CD8-positive, alpha-beta memory T cell (primary cell): ENCODE data around the gene UBAC1. TPM values are rescaled to one million over a fixed set of nuclear protein-coding genes. Genes with fewer than 3 reads are reported as not detected.

Experiments used
- CTCF ChIA-PET: fragments of 350-600 bp; sonication (Branson Sonifier 250); formaldehyde crosslinking; loops from one replicate; lab custom pipeline; 2021; ENCODE audit warnings: antibody characterized with exemption; lab: Charles Lee
- POLR2A ChIA-PET: fragments of 350-600 bp; sonication (Branson Sonifier 250); formaldehyde crosslinking; loops from one replicate; lab custom pipeline; 2021; ENCODE audit warnings: antibody characterized with exemption; lab: Charles Lee
- DNase-seq, 5 donors: peaks; one replicate each; pipeline versions ENCODE4 v3.0.0 to v3.0.0-alpha.2; 2020 to 2022; ENCODE audit warnings: mixed read lengths in 1 of 5
- H3K27ac ChIP-seq: one replicate; pipeline ENCODE4 v1.7.0; 2013; ENCODE audit warnings: low read depth, mild to moderate bottlenecking, low read length, moderate library complexity
- H3K27me3 ChIP-seq: 2 replicates; pipeline ENCODE4 v1.7.0; 2013; ENCODE audit warnings: low read length, mild to moderate bottlenecking; ENCODE audit not compliant: insufficient read depth, poor library complexity, severe bottlenecking
- H3K36me3 ChIP-seq: 2 replicates; pipeline ENCODE4 v1.7.0; 2013; ENCODE audit warnings: mild to moderate bottlenecking, low read length, moderate library complexity; ENCODE audit not compliant: insufficient read depth
- H3K4me1 ChIP-seq: 2 replicates; pipeline ENCODE4 v1.7.0; 2013; ENCODE audit warnings: mild to moderate bottlenecking, low read length, moderate library complexity; ENCODE audit not compliant: insufficient read depth
- H3K4me3 ChIP-seq: 2 replicates; pipeline ENCODE4 v1.7.0; 2013; ENCODE audit warnings: mild to moderate bottlenecking, low read length
- H3K9me3 ChIP-seq: 2 replicates; pipeline ENCODE4 v1.7.0; 2013; ENCODE audit warnings: mild to moderate bottlenecking, low read length
- H3K27ac Mint-ChIP-seq, 8 donors: one replicate each; pipeline ENCODE4 v1.8.0; 2020 to 2021; ENCODE audit warnings: mixed read lengths in 8 of 8, mild to moderate bottlenecking in 6 of 8, inconsistent platforms in 3 of 8, moderate library complexity in 3 of 8
- H3K27me3 Mint-ChIP-seq, 2 donors: one replicate each; pipeline ENCODE4 v1.8.0; 2020 to 2021; ENCODE audit warnings: mixed read lengths in 2 of 2, mild to moderate bottlenecking in 1 of 2, moderate library complexity in 1 of 2
- H3K36me3 Mint-ChIP-seq, 3 donors: one replicate each; pipeline ENCODE4 v1.8.0; 2020 to 2021; ENCODE audit warnings: mixed read lengths in 3 of 3, inconsistent platforms in 1 of 3, mild to moderate bottlenecking in 1 of 3
- H3K4me1 Mint-ChIP-seq, 3 donors: one replicate each; pipeline ENCODE4 v1.8.0; 2020 to 2021; ENCODE audit warnings: mixed read lengths in 3 of 3, inconsistent platforms in 1 of 3, mild to moderate bottlenecking in 1 of 3
- H3K4me3 Mint-ChIP-seq, 7 donors: one replicate each; pipeline ENCODE4 v1.8.0; 2020 to 2021; ENCODE audit warnings: mixed read lengths in 7 of 7, mild to moderate bottlenecking in 6 of 7, moderate library complexity in 4 of 7, inconsistent platforms in 2 of 7
- H3K9me3 Mint-ChIP-seq, 5 donors: one replicate each; pipeline ENCODE4 v1.8.0; 2020 to 2022; ENCODE audit warnings: mixed read lengths in 5 of 5, mild to moderate bottlenecking in 3 of 5, moderate library complexity in 2 of 5, inconsistent platforms in 1 of 5
- polyA plus RNA-seq: library from polyadenylated mRNA; unstranded; fragments of 300-500 nt; fragmentation: Illumina TruSeq; gene quantifications from one replicate; pipeline ENCODE4 v1.2.3, GENCODE V29; 2021
- total RNA-seq, 2 experiments: library from RNA; stranded (reverse); gene quantifications; one replicate each; pipeline ENCODE4 v1.2.3, GENCODE V29; 2021

Gene UBAC1
- total and polyA plus RNA-seq, 3 experiments from 2014 or later, result 27.1 to 38.1 (median 36.3) TPM

- H3K36me3 ChIP-seq, result no peaks in the 10 kb centered on the region
- H3K27me3 ChIP-seq, result no peaks in the 10 kb centered on the region
- peaks cover 5 to 13% (median 5%) of the 10 kb centered on the region in 3 donors for H3K4me1 Mint-ChIP-seq
- no peaks in the 10 kb centered on the region for H3K9me3 ChIP-seq
- peak overlapping the region; percentile 26 for H3K4me3 ChIP-seq
- peaks cover 21% of the 10 kb centered on the region for H3K4me1 ChIP-seq
- H3K4me3 Mint-ChIP-seq, result peak overlapping the region in 6 of 7 donors; percentile 23 to 68 (median 46)
- H3K27ac Mint-ChIP-seq, result peak overlapping the region in 6 of 8 donors; percentile 22 to 88 (median 54)
- CTCF ChIA-PET, result interaction anchor here (0.6 to 1.3 kb wide), 2 partner anchors 11 to 50 kb away, joined by 3 to 7 read pairs; no protein-coding TSS in a partner anchor
- H3K27ac ChIP-seq, result no peak overlapping the region
- peaks cover 2 to 4% of the 10 kb centered on the region in 2 donors for H3K27me3 Mint-ChIP-seq
- no peaks in the 10 kb centered on the region for H3K36me3 Mint-ChIP-seq
- DNase-seq, result peak; percentile 26 to 81 (median 71)
- no peaks in the 10 kb centered on the region for H3K9me3 Mint-ChIP-seq
- POLR2A ChIA-PET, result interaction anchor here (0.5 to 0.9 kb wide), 2 partner anchors 131 to 1739 kb away, joined by 3 to 4 read pairs; no protein-coding TSS in a partner anchor
These were observed 17.7 kb upstream of the UBAC1 start for GRCh38 chr9:135978642-135979546.

DNA sequence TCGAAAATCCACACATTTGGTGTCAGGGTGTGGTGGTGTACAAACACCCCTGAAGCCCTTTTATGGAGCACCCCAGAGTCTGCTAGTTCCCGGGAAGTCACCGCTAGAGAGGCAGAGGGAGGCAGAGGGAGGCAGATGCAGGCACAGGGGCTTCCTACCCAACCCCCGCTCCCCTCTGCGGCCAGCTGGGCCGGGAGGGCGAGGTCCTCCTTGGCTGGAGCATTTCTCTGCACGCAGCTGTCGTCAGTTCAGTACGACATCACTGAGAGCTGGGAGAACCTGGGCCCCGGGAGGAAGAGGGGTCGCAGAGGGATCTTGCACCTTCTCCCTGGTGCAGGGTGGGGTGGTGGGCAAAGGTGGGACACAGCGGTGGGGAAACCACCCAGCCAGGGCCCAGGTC lies 15.8 kb upstream of the UBAC1 start:
- H3K4me1 ChIP-seq, result peaks cover 21% of the 10 kb centered on the region
- peaks cover 5 to 13% (median 5%) of the 10 kb centered on the region in 3 donors for H3K4me1 Mint-ChIP-seq
- POLR2A ChIA-PET, result no interaction called here
- H3K9me3 ChIP-seq, result no peaks in the 10 kb centered on the region
- H3K36me3 Mint-ChIP-seq, result no peaks in the 10 kb centered on the region
- no peak overlapping the region for H3K27ac ChIP-seq
- no peak for DNase-seq
- H3K4me3 Mint-ChIP-seq, result no peak overlapping the region
- H3K4me3 ChIP-seq, result no peak overlapping the region
- no peaks in the 10 kb centered on the region for H3K9me3 Mint-ChIP-seq
- H3K27me3 Mint-ChIP-seq, result peaks cover 2 to 4% of the 10 kb centered on the region in 2 donors
- H3K36me3 ChIP-seq, result no peaks in the 10 kb centered on the region
- CTCF ChIA-PET, result interaction anchor here (2.1 kb wide), 1 partner anchor 10 kb away, joined by 10 read pairs; no protein-coding TSS in a partner anchor
- H3K27ac Mint-ChIP-seq, result no peak overlapping the region
- no peaks in the 10 kb centered on the region for H3K27me3 ChIP-seq

- no peak overlapping the region for H3K4me3 ChIP-seq
- no peaks in the 10 kb centered on the region for H3K27me3 ChIP-seq
- Mint-ChIP-seq H3K36me3 (no peaks in the 10 kb centered on the region), H3K4me3 (no peak overlapping the region), H3K27me3 (peaks cover 2 to 4% of the 10 kb centered on the region in 2 donors), H3K27ac (peak overlapping the region in 1 of 8 donors; percentile 22), H3K9me3 (no peaks in the 10 kb centered on the region), H3K4me1 (peaks cover 5 to 13% (median 5%) of the 10 kb centered on the region in 3 donors)
- H3K4me1 ChIP-seq, result peaks cover 21% of the 10 kb centered on the region
- H3K36me3 ChIP-seq, result no peaks in the 10 kb centered on the region
- no peak overlapping the region for H3K27ac ChIP-seq
- ChIA-PET CTCF (interaction anchor here (2.1 kb wide), 1 partner anchor 9 kb away, joined by 10 read pairs; no protein-coding TSS in a partner anchor), POLR2A (no interaction called here)
- DNase-seq, result no peak
- H3K9me3 ChIP-seq, result no peaks in the 10 kb centered on the region
These were observed 15.4 kb upstream of the UBAC1 start for GRCh38 chr9:135976531-135976930.

DNA sequence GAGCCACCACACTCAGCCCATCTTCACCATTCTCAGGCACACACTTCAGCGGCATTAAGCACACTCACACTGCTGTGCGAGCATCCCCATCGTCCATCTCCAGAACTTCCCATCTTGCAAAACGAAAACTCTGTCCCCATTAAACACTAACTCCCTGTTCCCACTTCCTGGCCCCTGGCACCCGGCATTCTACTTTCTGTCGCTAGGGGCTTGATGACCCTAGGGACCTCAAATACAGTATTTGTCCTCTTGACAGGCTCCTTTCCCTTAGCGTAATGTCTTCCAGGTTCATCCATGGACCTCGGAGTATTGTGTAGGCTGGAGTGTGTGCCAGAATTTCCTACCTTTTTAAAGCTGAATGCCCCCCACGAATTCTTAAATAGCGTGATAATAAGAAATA lies 14.7 kb upstream of the UBAC1 start:
- CTCF ChIA-PET, result interaction anchor here (2.1 kb wide), 1 partner anchor 9 kb away, joined by 10 read pairs; no protein-coding TSS in a partner anchor
- peaks cover 2 to 4% of the 10 kb centered on the region in 2 donors for H3K27me3 Mint-ChIP-seq

GRCh38 chr9:135974220-135974573 lies 13.0 kb upstream of the UBAC1 start:
- Histone ChIP-seq H3K9me3 (no peaks in the 10 kb centered on the region), H3K27ac (no peak overlapping the region), H3K36me3 (no peaks in the 10 kb centered on the region), H3K27me3 (no peaks in the 10 kb centered on the region), H3K4me1 (peaks cover 8% of the 10 kb centered on the region), H3K4me3 (no peak overlapping the region)
- no peak for DNase-seq
- POLR2A ChIA-PET, result no interaction called here
- CTCF ChIA-PET, result no interaction called here
- Mint-ChIP-seq H3K9me3 (no peaks in the 10 kb centered on the region), H3K27me3 (peaks cover 2 to 7% of the 10 kb centered on the region in 2 donors), H3K4me1 (peaks cover 5 to 6% (median 5%) of the 10 kb centered on the region in 3 donors), H3K4me3 (no peak overlapping the region), H3K27ac (no peak overlapping the region), H3K36me3 (no peaks in the 10 kb centered on the region)

More for the DNA sequence above, 14.7 kb upstream of the UBAC1 start:
- Mint-ChIP-seq H3K27ac (peak overlapping the region in 1 of 8 donors; percentile 87), H3K9me3 (no peaks in the 10 kb centered on the region), H3K36me3 (no peaks in the 10 kb centered on the region), H3K4me3 (no peak overlapping the region), H3K4me1 (peaks cover 5 to 13% (median 5%) of the 10 kb centered on the region in 3 donors)
- no peaks in the 10 kb centered on the region for H3K9me3 ChIP-seq
- no peak overlapping the region for H3K4me3 ChIP-seq
- peaks cover 21% of the 10 kb centered on the region for H3K4me1 ChIP-seq
- no peak for DNase-seq
- POLR2A ChIA-PET, result no interaction called here
- H3K27ac ChIP-seq, result no peak overlapping the region
- no peaks in the 10 kb centered on the region for H3K36me3 ChIP-seq
- H3K27me3 ChIP-seq, result no peaks in the 10 kb centered on the region

GRCh38 chr9:135973277-135974219 lies 12.4 kb upstream of the UBAC1 start:
- DNase-seq, result no peak
- Histone ChIP-seq H3K4me3 (no peak overlapping the region), H3K27ac (no peak overlapping the region), H3K4me1 (peaks cover 1% of the 10 kb centered on the region), H3K36me3 (no peaks in the 10 kb centered on the region), H3K9me3 (no peaks in the 10 kb centered on the region), H3K27me3 (no peaks in the 10 kb centered on the region)
- Mint-ChIP-seq H3K27me3 (peaks cover 2 to 7% of the 10 kb centered on the region in 2 donors), H3K9me3 (no peaks in the 10 kb centered on the region), H3K36me3 (no peaks in the 10 kb centered on the region), H3K27ac (no peak overlapping the region), H3K4me3 (no peak overlapping the region), H3K4me1 (peaks cover 0 to under 1% (median 0%) of the 10 kb centered on the region in 3 donors)
- ChIA-PET CTCF (no interaction called here), POLR2A (no interaction called here)

DNA sequence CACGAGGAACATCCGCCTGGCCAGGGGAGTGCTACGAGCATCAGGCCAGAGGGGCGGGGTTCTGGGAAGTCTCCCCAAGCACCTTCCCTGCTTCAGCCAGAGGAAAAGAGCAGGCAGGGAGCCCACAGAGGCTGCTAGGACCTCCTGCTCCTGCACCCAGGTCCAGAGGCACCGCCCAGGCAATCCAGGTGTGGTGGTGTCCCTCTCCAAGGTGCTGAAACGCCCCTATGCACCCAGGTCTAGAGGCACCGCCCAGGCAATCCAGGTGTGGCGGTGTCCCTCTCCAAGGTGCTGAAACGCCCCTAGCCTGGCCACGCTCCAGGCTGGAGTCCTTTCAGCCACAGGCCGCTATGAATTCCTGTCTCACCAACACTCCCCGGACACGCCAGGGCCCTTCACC lies 10.7 kb upstream of the UBAC1 start:
- no peaks in the 10 kb centered on the region for H3K36me3 Mint-ChIP-seq
- no peak overlapping the region for H3K4me3 Mint-ChIP-seq
- no peak overlapping the region for H3K27ac ChIP-seq
- no peak overlapping the region for H3K27ac Mint-ChIP-seq
- H3K27me3 ChIP-seq, result no peaks in the 10 kb centered on the region
- peaks cover 9% of the 10 kb centered on the region for H3K4me1 ChIP-seq
- no peaks in the 10 kb centered on the region for H3K9me3 ChIP-seq
- H3K27me3 Mint-ChIP-seq, result peaks cover 8 to 10% of the 10 kb centered on the region in 2 donors
- no peaks in the 10 kb centered on the region for H3K36me3 ChIP-seq
- H3K4me1 Mint-ChIP-seq, result peaks cover 6 to 7% (median 7%) of the 10 kb centered on the region in 3 donors
- ChIA-PET CTCF (no interaction called here), POLR2A (no interaction called here)
- DNase-seq, result peak in 4 of 5 donors; percentile 20 to 63 (median 44)
- H3K9me3 Mint-ChIP-seq, result no peaks in the 10 kb centered on the region
- no peak overlapping the region for H3K4me3 ChIP-seq
